Endothelial cell of umbilical vein (primary cell): ENCODE data around the gene LYZL4. TPM values are rescaled to one million over a fixed set of nuclear protein-coding genes. Genes with fewer than 3 reads are reported as not detected.

Source experiments
- BruUV-seq: library from RNA; stranded (reverse); fragments of 400-500 nt; replicated peaks from 2 replicates; lab custom pipeline; 2021; lab: Mats Ljungman, UMichigan
- CTCF ChIA-PET: fragments of 300-600, 350-600 bp; sonication (Branson Sonifier 250); formaldehyde crosslinking; loops from one replicate; lab custom pipeline; 2021; ENCODE audit warnings: antibody characterized with exemption, inconsistent platforms; lab: Charles Lee
- POLR2A ChIA-PET: fragments of 300-600, 350-600 bp; sonication (Branson Sonifier 250); formaldehyde crosslinking; loops from one replicate; lab custom pipeline; 2021; ENCODE audit warnings: antibody characterized with exemption, inconsistent platforms; lab: Charles Lee
- DNase-seq: peaks from one replicate; pipeline ENCODE4 v3.0.0-alpha.2; 2011; ENCODE audit warnings: low read depth, low spot score
- FAIRE-seq: peaks from 2 replicates; lab custom pipeline; 2011; peaks lifted over from hg19 to GRCh38; lab: Jason Lieb, UNC
- H2AFZ ChIP-seq: 2 replicates; pipeline ENCODE4 v1.6.0; 2012; ENCODE audit warnings: low read depth, low read length, control low read depth, inconsistent platforms
- H3K27ac ChIP-seq: 2 replicates; pipeline ENCODE4 v1.5.1; 2011; ENCODE audit warnings: low read depth, mild to moderate bottlenecking, control low read depth, low read length, moderate library complexity; ENCODE audit not compliant: insufficient read depth
- H3K27me3 ChIP-seq, 2 experiments: 2 replicates each; pipeline versions ENCODE4 v1.6.0 to v1.6.1; 2011; ENCODE audit warnings: low read length in 2 of 2, mixed read lengths in 1 of 2; ENCODE audit not compliant: control insufficient read depth in 2 of 2, insufficient read depth in 2 of 2
- H3K36me3 ChIP-seq, 2 experiments: 2 replicates in 1 of 2; 3 replicates in 1 of 2; pipeline ENCODE4 v1.5.1; 2011; ENCODE audit warnings: low read length in 2 of 2, mild to moderate bottlenecking in 1 of 2, moderate library complexity in 1 of 2; ENCODE audit not compliant: control insufficient read depth in 2 of 2, insufficient read depth in 2 of 2; ENCODE audit errors: extremely low read depth in 1 of 2
- H3K4me1 ChIP-seq: 3 replicates; pipeline ENCODE4 v1.5.1; 2011; ENCODE audit warnings: mild to moderate bottlenecking, low read length; ENCODE audit not compliant: control insufficient read depth, insufficient read depth; ENCODE audit errors: extremely low read depth
- H3K4me2 ChIP-seq: 2 replicates; pipeline ENCODE4 v1.6.1; 2011; ENCODE audit warnings: low read length, control low read depth, mixed read lengths; ENCODE audit not compliant: insufficient read depth
- H3K4me3 ChIP-seq, 3 experiments: fragments of 200-600 bp in 1 of 3; sonication (generic), shearing (Covaris generic) in 1 of 3; replicated peaks in 1 of 3; 2 replicates each; pipeline ENCODE4 v1.5.1; 2011 to 2016; ENCODE audit warnings: control low read depth in 3 of 3, low read length in 3 of 3, mild to moderate bottlenecking in 2 of 3, inconsistent platforms in 1 of 3, low read depth in 1 of 3, moderate library complexity in 1 of 3; ENCODE audit not compliant: insufficient read depth in 1 of 3
- H3K79me2 ChIP-seq: 2 replicates; pipeline ENCODE4 v1.6.0; 2012; ENCODE audit warnings: low read length, inconsistent platforms; ENCODE audit not compliant: control insufficient read depth, insufficient read depth
- H3K9ac ChIP-seq: replicated peaks from 2 replicates; pipeline ENCODE3; 2011; ENCODE audit warnings: low read length, control low read depth; ENCODE audit not compliant: insufficient read depth; ENCODE audit errors: extremely low read depth
- H3K9me1 ChIP-seq: replicated peaks from 3 replicates; pipeline ENCODE4 v1.6.0; 2011; ENCODE audit warnings: mild to moderate bottlenecking, low read length; ENCODE audit not compliant: control insufficient read depth, insufficient read depth; ENCODE audit errors: extremely low read depth
- H3K9me3 ChIP-seq: replicated peaks from 2 replicates; pipeline ENCODE4 v1.5.1; 2012; ENCODE audit warnings: low read length, inconsistent platforms; ENCODE audit not compliant: control insufficient read depth, insufficient read depth
- H4K20me1 ChIP-seq: replicated peaks from 2 replicates; pipeline ENCODE3; 2011; ENCODE audit warnings: mild to moderate bottlenecking, low read length; ENCODE audit not compliant: control insufficient read depth, insufficient read depth; ENCODE audit errors: extremely low read depth
- CTCF ChIP-seq, 2 donors: IDR thresholded peaks; 1 replicate in 1 of 2; 2 replicates in 1 of 2; pipeline ENCODE4 v1.5.1; 2011; ENCODE audit warnings: low read length in 2 of 2, mild to moderate bottlenecking in 2 of 2, moderate library complexity in 2 of 2, control low read depth in 1 of 2, inconsistent platforms in 1 of 2, low read depth in 1 of 2; ENCODE audit not compliant: insufficient read depth in 1 of 2; ENCODE audit errors: extremely low read depth in 1 of 2
- EZH2 ChIP-seq: IDR thresholded peaks from 2 replicates; pipeline ENCODE4 v1.6.1; 2012; ENCODE audit warnings: borderline replicate concordance, low read depth, mild to moderate bottlenecking, moderate library complexity, low read length, inconsistent platforms; ENCODE audit not compliant: severe bottlenecking
- FOS ChIP-seq: IDR thresholded peaks from 2 replicates; pipeline ENCODE4 v1.6.1; 2011; ENCODE audit warnings: mild to moderate bottlenecking, low read length, moderate library complexity, borderline replicate concordance; ENCODE audit not compliant: insufficient read depth
- GATA2 ChIP-seq: IDR thresholded peaks from 2 replicates; pipeline ENCODE4 v1.7.0; 2011; ENCODE audit warnings: low read depth, mild to moderate bottlenecking, moderate library complexity, mixed read lengths, low read length; ENCODE audit not compliant: insufficient read length, insufficient read depth
- JUN ChIP-seq: IDR thresholded peaks from 2 replicates; pipeline ENCODE4 v1.6.1; 2011; ENCODE audit warnings: borderline replicate concordance, low read depth; ENCODE audit not compliant: insufficient read length, insufficient read depth
- MAX ChIP-seq: IDR thresholded peaks from 2 replicates; pipeline ENCODE4 v1.6.1; 2011; ENCODE audit not compliant: insufficient read depth, insufficient read length
- MYC ChIP-seq: IDR thresholded peaks from one replicate; pipeline ENCODE4 v1.6.1; 2011; ENCODE audit warnings: mild to moderate bottlenecking, low read depth, low read length
- POLR2A ChIP-seq: IDR thresholded peaks from 2 replicates; pipeline ENCODE4 v1.6.1; 2012; ENCODE audit warnings: low read depth, mild to moderate bottlenecking, control low read depth, low read length
- POLR2AphosphoS5 ChIP-seq: IDR thresholded peaks from 2 replicates; pipeline ENCODE4 v1.6.1; 2012; ENCODE audit warnings: low read depth, mild to moderate bottlenecking, control low read depth, low read length, moderate library complexity; ENCODE audit not compliant: insufficient read depth
- dilution Hi-C: fragments of 300-500 bp; cut with MboI; formaldehyde crosslinking; loops from one replicate; pipeline ENCODE4 v1.15.0; 2019; ENCODE audit warnings: low sequenced_read_pairs; ENCODE audit not compliant: extremely low pct_ligation_motif_present
- intact Hi-C: fragments of 100-400 bp; cut with micrococcal nuclease; formaldehyde crosslinking; loops from one replicate; pipeline ENCODE4 v1.10.0; 2022
- polyA plus RNA-seq, 4 experiments: library from polyadenylated mRNA; depleted of rRNA in 3 of 4; stranded (reverse) in 3 of 4; unstranded in 1 of 4; fragments of >200 nt; gene quantifications; 2 replicates each; pipeline versions ENCODE4 v1.2.1 to v1.2.3, GENCODE V29; 2011 to 2012; ENCODE audit warnings: missing spikeins in 1 of 4
- total RNA-seq: library from RNA; stranded (reverse); gene quantifications from 2 replicates; pipeline ENCODE4 v1.2.3, GENCODE V29; 2021

LYZL4 gene
- total and polyA plus RNA-seq, 2 donors (not counting 3 experiments of a cell fraction or from before 2014, with no cell fraction given): 0.41 TPM; not detected in 1

GRCh38 chr3:42375121-42375800, 35.1 kb downstream of the LYZL4 start:
- DNase-seq (no peak), FAIRE-seq (no peak)
- Histone ChIP-seq H3K9ac (no peak overlapping the region), H3K9me1 (no peaks in the 10 kb centered on the region), H3K9me3 (no peaks in the 10 kb centered on the region), H3K4me1 (no peaks in the 10 kb centered on the region), H3K27ac (no peak overlapping the region), H3K4me2 (no peak overlapping the region), H3K27me3 (peaks cover 0 to 5% of the 10 kb centered on the region in 2 experiments), H3K4me3 (no peak overlapping the region), H3K36me3 (no peaks in the 10 kb centered on the region), H4K20me1 (no peaks in the 10 kb centered on the region), H3K79me2 (no peaks in the 10 kb centered on the region), H2AFZ (no peak overlapping the region)
- POLR2A ChIA-PET: no interaction called here
- dilution Hi-C loops (no loop called here), intact Hi-C loops (no loop called here)
- TF ChIP-seq POLR2AphosphoS5 (no peak), MAX (no peak), FOS (no peak), POLR2A (no peak), GATA2 (no peak), EZH2 (no peak), MYC (no peak), CTCF (IDR thresholded peaks at IDR 0.05; ENCODE audit: extremely low read depth in 1 of 2, insufficient read depth in 1 of 2, low read depth in 1 of 2, low read length in 2 of 2) (no peak), JUN (no peak)
- CTCF ChIA-PET: no interaction called here
- BruUV-seq: no TSS peak
